Umbilical cord (tissue), 2 donors: ENCODE data around the gene COL5A1. TPM values are rescaled to one million over a fixed set of nuclear protein-coding genes. Genes with fewer than 3 reads are reported as not detected.

Experiments used
- DNase-seq: peaks from one replicate; pipeline ENCODE4 v3.0.0-alpha.2; 2015; ENCODE audit warnings: low spot score
- total RNA-seq: library from RNA; depleted of rRNA; stranded (reverse); fragments of >200 nt; gene quantifications from one replicate; pipeline ENCODE4 v1.2.3, GENCODE V29; 2014; ENCODE audit warnings: low replicate concordance; ENCODE audit not compliant: insufficient read depth

The COL5A1 gene
- total RNA-seq, 1 donor from 2014 or later, result 1,367 TPM

GRCh38 chr9:134606951-134607731, 34.5 kb upstream of the COL5A1 start:
- DNase-seq, result no peak

- no peak for DNase-seq
These were observed 33.6 kb upstream of the COL5A1 start for GRCh38 chr9:134607971-134608370.

- DNase-seq, result peak; percentile 36
These were observed 30.6 kb upstream of the COL5A1 start for GRCh38 chr9:134611046-134611445.

- no peak for DNase-seq
These were observed 29.3 kb upstream of the COL5A1 start for GRCh38 chr9:134612309-134612708.

DNA sequence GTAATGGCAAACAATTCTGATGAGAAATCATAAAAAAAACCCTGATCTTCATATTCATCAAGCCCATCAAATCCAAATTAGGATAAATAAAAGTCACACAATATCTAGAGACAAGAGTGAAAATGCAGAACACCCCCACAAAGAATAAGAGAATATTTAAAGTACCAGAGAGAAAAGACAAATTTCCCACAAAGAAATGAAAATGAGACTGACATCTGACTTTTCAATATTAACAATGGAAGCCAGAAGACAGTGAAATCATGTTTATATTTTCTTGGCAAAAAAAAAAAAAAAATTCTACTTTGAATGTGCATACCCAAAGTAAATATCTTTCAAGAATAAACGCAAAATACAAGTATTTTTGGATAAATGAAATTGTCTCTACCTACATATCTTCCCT, 28.9 kb upstream of the COL5A1 start:
- no peak for DNase-seq

DNA sequence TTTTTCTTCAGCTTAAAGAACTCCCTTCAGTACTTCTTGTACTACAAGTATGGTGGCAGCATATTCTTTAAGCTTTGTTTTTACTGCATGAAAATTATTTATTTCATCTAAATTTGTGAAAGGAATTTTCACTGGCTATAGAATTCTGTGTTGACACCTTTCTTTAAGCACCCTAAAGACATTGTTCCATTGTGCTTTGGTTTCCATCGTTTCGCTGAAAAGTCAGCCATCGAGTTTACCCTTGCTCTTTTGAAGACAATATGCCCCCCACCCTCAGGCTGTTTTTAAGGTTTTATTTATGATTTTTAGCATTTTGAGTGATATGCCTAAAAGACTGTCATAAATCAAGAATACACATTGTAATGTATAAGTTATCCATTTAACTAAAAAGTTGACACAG, 27.3 kb upstream of the COL5A1 start:
- DNase-seq, result no peak

DNA sequence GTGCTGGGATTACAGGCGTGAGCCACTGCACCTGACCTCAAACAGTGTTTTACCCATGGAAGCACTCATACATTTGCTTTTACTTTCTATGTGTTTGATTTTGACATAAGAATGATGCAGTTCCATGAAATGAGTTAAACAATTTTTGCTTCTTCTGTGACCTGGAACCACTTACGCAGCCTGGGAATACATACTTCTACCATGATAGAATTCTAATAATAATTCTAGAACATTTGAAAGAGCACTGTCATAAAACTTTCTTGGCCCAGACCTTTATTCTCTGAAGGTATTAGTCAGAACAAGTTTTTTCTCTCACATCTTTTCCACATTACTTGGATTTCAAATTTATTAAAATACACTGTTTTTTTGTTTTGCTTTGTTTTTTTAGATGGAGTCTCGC, 25.3 kb upstream of the COL5A1 start:
- DNase-seq, result no peak

DNA sequence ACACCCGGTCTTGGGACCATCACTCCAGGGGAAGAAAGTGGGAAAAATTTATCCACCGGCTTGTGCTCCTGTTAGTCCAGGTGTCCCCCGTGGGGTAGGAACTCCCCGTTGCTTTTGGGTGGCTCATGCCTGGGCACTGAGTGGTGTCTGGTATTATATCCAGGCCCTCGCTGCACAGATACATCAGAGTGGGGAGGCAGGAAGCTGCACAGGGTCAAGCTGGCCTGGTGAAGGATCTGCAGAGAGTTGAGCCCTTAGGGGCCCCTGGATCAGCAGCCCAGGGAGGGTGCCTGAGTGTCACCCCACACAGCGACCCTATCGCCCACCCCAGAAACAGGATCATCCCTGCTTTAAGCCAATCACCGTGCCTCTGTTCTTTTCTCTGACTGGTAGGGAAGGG, 24.4 kb upstream of the COL5A1 start:
- DNase-seq, result no peak

DNA sequence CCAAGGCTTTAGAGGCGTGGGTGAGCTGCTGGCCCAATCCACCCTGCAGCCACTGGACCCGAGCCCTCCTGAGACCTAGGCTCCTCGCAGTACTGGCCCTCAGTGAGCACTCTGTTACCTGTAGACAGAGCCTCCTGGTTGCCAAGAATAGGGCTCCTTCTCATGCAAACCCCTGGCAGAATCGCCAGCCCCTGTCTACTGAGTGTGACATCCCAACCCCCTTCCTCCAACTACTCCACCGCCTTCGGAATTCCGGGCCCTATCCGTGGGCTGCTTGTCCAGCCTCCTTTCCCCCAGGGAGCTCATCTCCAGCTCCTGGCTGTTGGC, 23.8 kb upstream of the COL5A1 start:
- DNase-seq, result no peak

- peak; percentile 87 for DNase-seq
These were observed 23.3 kb upstream of the COL5A1 start for GRCh38 chr9:134618163-134618832.

GRCh38 chr9:134618833-134619447, 22.7 kb upstream of the COL5A1 start:
- DNase-seq, result no peak

- peak; percentile 95 for DNase-seq
These were observed 22.1 kb upstream of the COL5A1 start for GRCh38 chr9:134619448-134619982.

- DNase-seq, result no peak
These were observed 21.5 kb upstream of the COL5A1 start for GRCh38 chr9:134619983-134620661.

- DNase-seq, result no peak
These were observed 20.6 kb upstream of the COL5A1 start for GRCh38 chr9:134620751-134621557.

- DNase-seq, result no peak
These were observed 20.0 kb upstream of the COL5A1 start for GRCh38 chr9:134621558-134622110.

DNA sequence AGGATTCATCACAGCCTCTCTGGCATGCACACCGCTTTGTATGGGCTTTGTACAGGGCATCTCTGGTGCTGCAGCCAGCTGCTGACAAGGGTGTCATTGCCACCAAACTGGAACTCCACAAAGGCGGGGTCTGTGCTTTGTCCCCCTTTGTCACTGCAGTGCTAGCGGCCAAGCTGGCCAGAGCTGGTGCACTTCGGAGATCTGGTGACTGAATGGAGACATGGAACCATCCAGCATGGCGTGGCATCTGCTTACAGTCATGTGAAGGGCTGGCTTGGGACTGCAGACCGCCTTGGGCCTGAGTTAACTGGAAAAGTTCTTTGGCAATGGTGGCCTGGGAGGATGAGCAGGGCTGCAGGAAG, 18.7 kb upstream of the COL5A1 start:
- DNase-seq, result no peak

GRCh38 chr9:134623258-134624066, 18.1 kb upstream of the COL5A1 start:
- no peak for DNase-seq

GRCh38 chr9:134624137-134624591, 17.4 kb upstream of the COL5A1 start:
- peak; percentile 52 for DNase-seq

- peak; percentile 88 for DNase-seq
These were observed 16.9 kb upstream of the COL5A1 start for GRCh38 chr9:134624621-134625181.
